H1 (cell line): ENCODE measurements around the gene ZHX3. TPM values are rescaled to one million over a fixed set of nuclear protein-coding genes. Genes with fewer than 3 reads are reported as not detected.

Experiments used
- CTCF ChIA-PET: fragments of 300-600 bp; sonication (Branson Sonifier 250); formaldehyde crosslinking; loops from one replicate; lab custom pipeline; 2021; ENCODE audit not compliant: partially characterized antibody; lab: Charles Lee
- POLR2A ChIA-PET: fragments of 300-600 bp; sonication (Branson Sonifier 250); formaldehyde crosslinking; loops from one replicate; lab custom pipeline; 2021; ENCODE audit warnings: inconsistent platforms; ENCODE audit not compliant: partially characterized antibody; lab: Charles Lee
- DNase-seq, 2 experiments: peaks; one replicate each; pipeline versions ENCODE4 v3.0.0 to v3.0.0-alpha.2; 2010 to 2022; ENCODE audit warnings: low spot score in 2 of 2, low read depth in 1 of 2, mixed read lengths in 1 of 2
- FAIRE-seq: peaks from 2 replicates; lab custom pipeline; 2011; peaks lifted over from hg19 to GRCh38; lab: Jason Lieb, UNC
- H2AFZ ChIP-seq: 2 replicates; pipeline ENCODE4 v1.8.1; 2012; ENCODE audit warnings: low read length, inconsistent platforms
- H2AK5ac ChIP-seq: 2 replicates; pipeline ENCODE4 v1.6.1; 2013; ENCODE audit warnings: low read depth, low read length
- H2BK120ac ChIP-seq: replicated peaks from 2 replicates; pipeline ENCODE3; 2013; ENCODE audit warnings: low read depth, low read length, inconsistent platforms
- H2BK12ac ChIP-seq: 2 replicates; pipeline ENCODE4 v1.6.1; 2013; ENCODE audit warnings: low read depth, low read length
- H2BK15ac ChIP-seq: 2 replicates; pipeline ENCODE4 v1.6.1; 2013; ENCODE audit warnings: low read length
- H2BK20ac ChIP-seq: 2 replicates; pipeline ENCODE4 v1.6.1; 2013; ENCODE audit warnings: low read length
- H2BK5ac ChIP-seq: 2 replicates; pipeline ENCODE4 v1.6.1; 2013; ENCODE audit warnings: low read depth, low read length
- H3K14ac ChIP-seq: 2 replicates; pipeline ENCODE4 v1.6.1; 2013; ENCODE audit warnings: inconsistent platforms; ENCODE audit not compliant: insufficient read length
- H3K18ac ChIP-seq: 2 replicates; pipeline ENCODE4 v1.6.1; 2013; ENCODE audit warnings: low read length; ENCODE audit errors: extremely low read depth
- H3K23ac ChIP-seq: 2 replicates; pipeline ENCODE4 v1.6.1; 2013; ENCODE audit warnings: inconsistent platforms; ENCODE audit not compliant: insufficient read length
- H3K23me2 ChIP-seq: 2 replicates; pipeline ENCODE4 v1.6.1; 2013; ENCODE audit warnings: low read depth, low read length
- H3K27ac ChIP-seq: 2 replicates; pipeline ENCODE4 v1.6.1; 2011; ENCODE audit warnings: low read depth, low read length, inconsistent platforms
- H3K27me3 ChIP-seq, 4 experiments: replicated peaks in 1 of 4; 1 replicate in 1 of 4; 2 replicates in 3 of 4; pipeline versions ENCODE4 v1.6.1 to v1.8.1; 2011 to 2013; ENCODE audit warnings: low read length in 3 of 4, mild to moderate bottlenecking in 3 of 4, inconsistent platforms in 2 of 4, mixed read lengths in 2 of 4, moderate library complexity in 1 of 4; ENCODE audit not compliant: control insufficient read depth in 3 of 4, insufficient read depth in 3 of 4; ENCODE audit errors: extremely low read depth in 1 of 4
- H3K36me3 ChIP-seq, 4 experiments: 2 replicates each; pipeline versions ENCODE4 v1.6.1 to v1.8.1; 2011 to 2013; ENCODE audit warnings: mild to moderate bottlenecking in 4 of 4, low read length in 3 of 4, moderate library complexity in 2 of 4, control low read depth in 1 of 4, inconsistent platforms in 1 of 4; ENCODE audit not compliant: insufficient read depth in 4 of 4, control insufficient read depth in 2 of 4
- H3K4ac ChIP-seq: replicated peaks from 2 replicates; pipeline ENCODE3; 2013; ENCODE audit warnings: low read length, low read depth, mixed read lengths, inconsistent platforms; ENCODE audit not compliant: insufficient read length
- H3K4me1 ChIP-seq, 4 experiments: replicated peaks in 1 of 4; 1 replicate in 1 of 4; 2 replicates in 3 of 4; pipeline versions ENCODE4 v1.6.1 to v1.8.1; 2011 to 2013; ENCODE audit warnings: low read length in 3 of 4, inconsistent platforms in 2 of 4, mixed read lengths in 1 of 4; ENCODE audit not compliant: insufficient read depth in 4 of 4, control insufficient read depth in 3 of 4
- H3K4me2 ChIP-seq, 2 experiments: 2 replicates each; pipeline versions ENCODE4 v1.6.1 to v1.8.1; 2011 to 2013; ENCODE audit warnings: low read depth in 2 of 2, low read length in 2 of 2, control low read depth in 1 of 2, inconsistent platforms in 1 of 2, mild to moderate bottlenecking in 1 of 2; ENCODE audit not compliant: insufficient read depth in 1 of 2
- H3K4me3 ChIP-seq, 4 experiments: fragments of 200-600, 300-600 bp in 1 of 4; sonication (generic), shearing (Covaris generic), sonication (Bioruptor Twin) in 1 of 4; 2 replicates each; pipeline versions ENCODE4 v1.5.1 to v1.8.1; 2011 to 2016; ENCODE audit warnings: low read length in 4 of 4, low read depth in 3 of 4, control low read depth in 2 of 4, inconsistent platforms in 2 of 4, mild to moderate bottlenecking in 2 of 4, mixed read lengths in 1 of 4, moderate library complexity in 1 of 4; ENCODE audit not compliant: insufficient read depth in 2 of 4; ENCODE audit errors: extremely low read depth in 1 of 4
- H3K56ac ChIP-seq: replicated peaks from 2 replicates; pipeline ENCODE3; 2013; ENCODE audit warnings: low read depth, mild to moderate bottlenecking, mixed read lengths, low read length, inconsistent platforms; ENCODE audit not compliant: insufficient read length
- H3K79me1 ChIP-seq: 2 replicates; pipeline ENCODE4 v1.6.1; 2013; ENCODE audit warnings: low read depth, low read length, control low read depth
- H3K79me2 ChIP-seq, 2 experiments: 2 replicates each; pipeline versions ENCODE4 v1.6.1 to v1.8.1; 2012 to 2013; ENCODE audit warnings: low read length in 2 of 2, mild to moderate bottlenecking in 2 of 2, inconsistent platforms in 1 of 2; ENCODE audit not compliant: insufficient read depth in 2 of 2, control insufficient read depth in 1 of 2
- H3K9ac ChIP-seq, 4 experiments: replicated peaks in 1 of 4; 1 replicate in 1 of 4; 2 replicates in 3 of 4; pipeline versions ENCODE4 v1.6.1 to v1.8.1; 2011 to 2013; ENCODE audit warnings: low read depth in 3 of 4, low read length in 3 of 4, control low read depth in 2 of 4, mild to moderate bottlenecking in 2 of 4, moderate library complexity in 2 of 4, inconsistent platforms in 1 of 4; ENCODE audit errors: extremely low read depth in 1 of 4
- H3K9me3 ChIP-seq, 2 experiments: 2 replicates each; pipeline versions ENCODE4 v1.6.1 to v1.8.1; 2012 to 2013; ENCODE audit warnings: mild to moderate bottlenecking in 2 of 2, moderate library complexity in 2 of 2, control low read depth in 1 of 2, inconsistent platforms in 1 of 2, low read depth in 1 of 2, low read length in 1 of 2, mixed read lengths in 1 of 2; ENCODE audit not compliant: insufficient read depth in 2 of 2
- H4K20me1 ChIP-seq, 2 experiments: replicated peaks in 1 of 2; 2 replicates each; pipeline versions ENCODE3 to v1.8.1; 2011 to 2013; ENCODE audit warnings: inconsistent platforms in 2 of 2, low read length in 2 of 2, mild to moderate bottlenecking in 1 of 2; ENCODE audit not compliant: insufficient read depth in 2 of 2, control insufficient read depth in 1 of 2
- H4K5ac ChIP-seq: 2 replicates; pipeline ENCODE4 v1.6.1; 2013; ENCODE audit warnings: low read length, low read depth, mixed read lengths, inconsistent platforms; ENCODE audit not compliant: insufficient read length
- H4K8ac ChIP-seq: 2 replicates; pipeline ENCODE4 v1.8.0; 2013; ENCODE audit warnings: mild to moderate bottlenecking, moderate library complexity, low read length, inconsistent platforms; ENCODE audit not compliant: insufficient read depth; ENCODE audit errors: extremely low read depth
- H4K91ac ChIP-seq: replicated peaks from 2 replicates; pipeline ENCODE3; 2013; ENCODE audit warnings: low read length, mixed read lengths, inconsistent platforms; ENCODE audit not compliant: insufficient read length
- ASH2L ChIP-seq: fragments of 200-600, 300-600 bp; sonication (generic); IDR thresholded peaks from one replicate; pipeline ENCODE4 v1.7.1; 2017; ENCODE audit warnings: low read length
- BRCA1 ChIP-seq: IDR thresholded peaks from 2 replicates; pipeline ENCODE4 v1.6.1; 2012; ENCODE audit warnings: low read depth, low read length, improper control_type of control experiment
- CEBPB ChIP-seq: IDR thresholded peaks from 2 replicates; pipeline ENCODE4 v1.6.1; 2012; ENCODE audit warnings: low read depth, low read length
- CTBP2 ChIP-seq: IDR thresholded peaks from 2 replicates; pipeline ENCODE4 v1.7.0; 2011; ENCODE audit warnings: borderline replicate concordance, mild to moderate bottlenecking, moderate library complexity, mixed read lengths, low read length; ENCODE audit not compliant: insufficient read depth, insufficient read length
- EP300 ChIP-seq, 2 experiments: IDR thresholded peaks; 1 replicate in 1 of 2; 2 replicates in 1 of 2; pipeline ENCODE4 v1.6.1; 2011 to 2012; ENCODE audit warnings: low read depth in 2 of 2, low read length in 2 of 2, mild to moderate bottlenecking in 2 of 2, borderline replicate concordance in 1 of 2, inconsistent platforms in 1 of 2, moderate library complexity in 1 of 2
- FOSL1 ChIP-seq: IDR thresholded peaks from 2 replicates; pipeline ENCODE4 v1.6.1; 2011; ENCODE audit warnings: mild to moderate bottlenecking, low read depth, low read length, moderate library complexity; ENCODE audit not compliant: insufficient read depth
- HDAC2 ChIP-seq, 2 experiments: fragments of 300-600 bp in 1 of 2; sonication (generic) in 1 of 2; IDR thresholded peaks; 2 replicates each; pipeline ENCODE4 v1.6.1; 2011 to 2012; ENCODE audit warnings: low read depth in 2 of 2, low read length in 2 of 2, mild to moderate bottlenecking in 2 of 2, moderate library complexity in 2 of 2, borderline replicate concordance in 1 of 2, inconsistent platforms in 1 of 2
- JUN ChIP-seq: IDR thresholded peaks from 2 replicates; pipeline ENCODE4 v1.6.1; 2011; ENCODE audit warnings: low read depth, mild to moderate bottlenecking, improper control_type of control experiment, low read length
- MAFK ChIP-seq: IDR thresholded peaks from 2 replicates; pipeline ENCODE4 v1.6.1; 2012; ENCODE audit warnings: low read depth, mild to moderate bottlenecking, improper control_type of control experiment, low read length
- NRF1 ChIP-seq: IDR thresholded peaks from 2 replicates; pipeline ENCODE4 v1.6.1; 2011; ENCODE audit warnings: mild to moderate bottlenecking, low read depth, low read length, improper control_type of control experiment
- SP1 ChIP-seq: IDR thresholded peaks from 2 replicates; pipeline ENCODE4 v1.6.1; 2011; ENCODE audit warnings: low read depth, low read length
- SRF ChIP-seq: IDR thresholded peaks from 2 replicates; pipeline ENCODE4 v1.6.1; 2011; ENCODE audit warnings: mild to moderate bottlenecking, low read depth, low read length, moderate library complexity
- WGBS, 2 experiments: shearing (Covaris generic) in 1 of 2; methylation state at CpG; one replicate each; pipeline versions ENCODE4 v1.1.6 to v1.1.7; 2013 to 2015; ENCODE audit warnings: low lambda C conversion rate in 2 of 2, mixed read lengths in 2 of 2, inconsistent platforms in 1 of 2, low coverage in 1 of 2, missing lambda C conversion rate in 1 of 2; ENCODE audit not compliant: insufficient replicate concordance in 2 of 2, insufficient coverage in 1 of 2, insufficient read length in 1 of 2; ENCODE audit errors: extremely low coverage in 1 of 2, missing lambda C conversion rate in 1 of 2; 5-methylcytosine and 5-hydroxymethylcytosine counted together
- polyA plus RNA-seq, 7 experiments: library from polyadenylated mRNA; depleted of rRNA in 3 of 7; stranded (reverse) in 5 of 7; unstranded in 2 of 7; fragments of >200 nt in 5 of 7; fragments of 200-250 nt in 2 of 7; gene quantifications; 1 replicate in 5 of 7; 2 replicates in 1 of 7; 4 replicates in 1 of 7; pipeline versions ENCODE4 v1.2.1 to v1.2.3, GENCODE V29; 2011 to 2013; ENCODE audit warnings: missing spikeins in 2 of 7, mixed read lengths in 2 of 7
- total RNA-seq: library from RNA; stranded (reverse); fragmentation: NEBNext Ultra II Directional; extraction: Animal tissue kit (Norgen Biotek cat#: 25700); gene quantifications from 2 replicates; pipeline ENCODE4 v1.2.1, GENCODE V29; 2021
- TF ChIP-seq, protein P1 (sequence below): IDR thresholded peaks from 2 replicates; pipeline ENCODE4 v1.6.1; 2012; ENCODE audit warnings: inconsistent platforms
- TF ChIP-seq, protein P2 (sequence below): IDR thresholded peaks from 2 replicates; pipeline ENCODE4 v1.6.1; 2012; ENCODE audit warnings: inconsistent platforms

Gene ZHX3
- total and polyA plus RNA-seq, 2 of the 8 experiments (the other 6 are each of a cell fraction or from before 2014, with no cell fraction given) = 1.00 to 7.8 TPM

DNA sequence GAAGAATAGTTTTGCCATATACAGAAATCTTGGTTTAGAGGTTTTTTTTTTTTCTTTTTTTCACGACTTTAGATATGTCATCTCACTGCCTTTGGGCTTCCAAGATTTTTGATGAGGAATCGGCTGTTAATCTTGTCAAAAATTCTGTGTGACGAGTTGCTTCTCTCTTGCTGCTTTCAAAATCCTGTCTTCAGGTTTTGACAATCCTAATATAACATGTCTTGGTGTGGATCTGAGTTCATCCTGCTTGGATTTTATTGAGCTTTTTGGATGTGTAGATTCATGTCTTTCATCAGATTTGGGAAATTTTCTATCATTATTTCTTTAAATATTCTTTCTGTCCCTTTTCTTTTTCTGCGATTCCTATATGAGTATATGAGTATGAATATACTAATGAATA, 119.1 kb downstream of the ZHX3 start:
- FAIRE-seq = no peak
- no peaks in the 10 kb centered on the region for H3K36me3 ChIP-seq
- 92% methylated on average over 4 of the region's 4 CpGs; no CpG with 5 or more reads in 1 of the 2 experiments for WGBS, 2 experiments
- H3K23ac ChIP-seq = no peak overlapping the region
- no peaks in the 10 kb centered on the region for H3K79me1 ChIP-seq
- no peak overlapping the region for H2AK5ac ChIP-seq
- H3K4me3 ChIP-seq = no peak overlapping the region
- H3K23me2 ChIP-seq = no peaks in the 10 kb centered on the region
- H4K20me1 ChIP-seq = no peaks in the 10 kb centered on the region
- no peak overlapping the region for H3K56ac ChIP-seq
- no peaks in the 10 kb centered on the region for H3K4me1 ChIP-seq
- no peak overlapping the region for H3K18ac ChIP-seq
- H2BK12ac ChIP-seq = no peak overlapping the region
- H3K79me2 ChIP-seq = no peaks in the 10 kb centered on the region
- H3K4ac ChIP-seq = no peak overlapping the region
- H3K27me3 ChIP-seq = no peaks in the 10 kb centered on the region
- H3K9me3 ChIP-seq = peaks cover 2% of the 10 kb centered on the region in 2 experiments; a peak in 2 of 4 replicates
- ChIA-PET CTCF (interaction anchor here (1.0 kb wide), 1 partner anchor 26 kb away, joined by 4 read pairs; no protein-coding TSS in a partner anchor), POLR2A (no interaction called here)
- no peak overlapping the region for H2BK120ac ChIP-seq
- H3K9ac ChIP-seq = no peak overlapping the region
- no peak overlapping the region for H2BK20ac ChIP-seq
- H4K5ac ChIP-seq = no peak overlapping the region
- H3K14ac ChIP-seq = no peak overlapping the region
- H2BK15ac ChIP-seq = no peak overlapping the region
- H2BK5ac ChIP-seq = no peak overlapping the region
- no peak overlapping the region for H2AFZ ChIP-seq
- H4K91ac ChIP-seq = no peak overlapping the region
- no peak for DNase-seq
- no peak overlapping the region for H3K4me2 ChIP-seq
- H3K27ac ChIP-seq = no peak overlapping the region
- H4K8ac ChIP-seq = no peak overlapping the region
- TF ChIP-seq, protein P1, sequence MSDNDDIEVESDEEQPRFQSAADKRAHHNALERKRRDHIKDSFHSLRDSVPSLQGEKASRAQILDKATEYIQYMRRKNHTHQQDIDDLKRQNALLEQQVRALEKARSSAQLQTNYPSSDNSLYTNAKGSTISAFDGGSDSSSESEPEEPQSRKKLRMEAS = no peak
- no peak for TF ChIP-seq CEBPB
- TF ChIP-seq EP300 (IDR thresholded peaks at IDR 0.05; ENCODE audit: borderline replicate concordance in 1 of 2, low read depth in 2 of 2, low read length in 2 of 2) = no peak
- no peak for TF ChIP-seq SRF
- TF ChIP-seq MAFK = no peak
- TF ChIP-seq ASH2L = no peak
- TF ChIP-seq, protein P2, sequence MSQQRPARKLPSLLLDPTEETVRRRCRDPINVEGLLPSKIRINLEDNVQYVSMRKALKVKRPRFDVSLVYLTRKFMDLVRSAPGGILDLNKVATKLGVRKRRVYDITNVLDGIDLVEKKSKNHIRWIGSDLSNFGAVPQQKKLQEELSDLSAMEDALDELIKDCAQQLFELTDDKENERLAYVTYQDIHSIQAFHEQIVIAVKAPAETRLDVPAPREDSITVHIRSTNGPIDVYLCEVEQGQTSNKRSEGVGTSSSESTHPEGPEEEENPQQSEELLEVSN = no peak
- no peak for TF ChIP-seq SP1
- no peak for TF ChIP-seq HDAC2 (IDR thresholded peaks at IDR 0.05; ENCODE audit: borderline replicate concordance in 1 of 2, low read depth in 2 of 2, low read length in 2 of 2)
- no peak for TF ChIP-seq NRF1
- TF ChIP-seq FOSL1 = no peak
- no peak for TF ChIP-seq CTBP2
- no peak for TF ChIP-seq BRCA1
- no peak for TF ChIP-seq JUN
